ENCODE measurements around the gene RANBP1.

The RANBP1 gene

DNA sequence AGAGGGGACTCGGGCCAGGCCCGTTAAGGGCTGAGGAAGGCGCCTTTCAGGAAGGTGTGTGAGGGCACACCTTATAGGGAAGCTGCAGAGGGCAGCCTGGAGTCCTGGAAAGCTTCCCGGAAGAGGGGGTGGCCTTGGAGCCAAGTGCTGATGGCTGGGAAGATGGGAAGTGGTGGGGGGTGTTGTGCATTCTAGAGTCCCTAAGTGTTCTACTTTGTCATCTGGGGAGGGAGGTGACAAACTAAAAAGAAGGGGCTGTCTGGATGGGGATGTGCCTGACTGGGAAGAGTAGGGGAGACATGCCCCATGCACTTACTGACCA, 22.5 kb downstream of the RANBP1 start:
- no peak for DNase-seq

DNA sequence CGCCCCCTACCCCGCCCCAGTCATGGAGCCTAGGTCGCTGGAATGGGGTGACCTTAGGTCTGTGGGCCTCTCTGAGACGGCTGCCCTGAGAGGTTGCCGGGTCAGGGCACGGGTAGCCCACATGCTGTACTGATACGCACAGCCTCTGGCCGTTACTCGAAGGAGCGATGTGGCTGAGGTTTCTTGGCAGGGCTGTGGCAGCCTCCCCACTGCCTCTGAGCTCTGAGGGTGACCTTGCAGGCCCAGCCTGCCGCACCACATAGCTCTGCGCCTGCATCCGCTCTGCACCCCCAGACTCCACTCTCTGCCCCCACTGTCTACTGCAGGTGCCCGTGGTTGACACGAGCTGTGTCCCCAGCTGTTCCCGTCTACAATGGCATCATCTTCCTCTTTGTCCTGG, 23.0 kb downstream of the RANBP1 start:
- DNase-seq, result no peak

DNA sequence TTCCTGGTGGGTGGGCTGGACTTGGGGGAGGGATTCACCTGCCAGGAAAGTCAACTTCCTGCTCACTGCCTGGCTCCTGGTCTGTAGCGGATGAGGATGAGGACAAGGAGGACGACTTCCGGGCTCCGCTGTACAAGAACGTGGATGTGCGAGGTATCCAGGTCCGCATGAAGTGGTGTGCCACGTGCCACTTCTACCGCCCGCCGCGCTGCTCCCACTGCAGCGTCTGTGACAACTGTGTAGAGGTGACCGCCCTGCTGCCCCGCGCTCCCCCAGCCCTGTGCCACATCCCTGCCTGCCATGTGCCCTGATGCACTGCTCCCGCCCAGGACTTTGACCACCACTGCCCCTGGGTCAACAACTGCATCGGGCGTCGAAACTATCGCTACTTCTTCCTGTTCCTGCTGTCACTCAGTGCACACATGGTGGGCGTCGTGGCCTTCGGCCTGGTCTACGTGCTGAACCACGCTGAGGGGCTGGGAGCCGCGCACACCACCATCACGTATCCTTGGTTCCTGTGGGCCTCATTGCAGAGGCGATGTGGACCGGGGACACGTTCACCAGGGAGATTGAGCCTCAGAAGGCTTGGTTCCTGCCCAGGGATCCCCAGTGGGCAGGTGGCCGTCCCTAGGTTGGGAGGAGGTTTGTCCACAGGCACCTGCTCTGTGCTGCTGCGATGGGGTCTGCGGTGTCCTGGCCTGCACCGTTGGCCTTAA, 23.6 kb downstream of the RANBP1 start:
- DNase-seq, result no peak

DNA sequence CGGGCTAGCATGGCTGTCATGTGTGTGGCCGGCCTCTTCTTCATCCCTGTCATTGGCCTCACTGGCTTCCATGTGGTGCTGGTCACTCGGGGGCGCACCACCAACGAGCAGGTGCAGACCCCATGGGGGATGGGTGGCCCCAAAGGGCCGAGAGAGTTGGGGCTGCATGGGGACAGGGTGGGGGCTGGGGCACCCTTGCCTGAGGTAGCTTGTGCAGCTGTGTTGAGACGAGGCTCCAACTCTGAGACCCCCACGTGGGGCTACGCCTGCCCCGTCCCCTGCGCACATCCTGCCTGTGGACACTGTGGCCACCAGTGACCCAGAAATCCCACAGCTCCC, 24.2 kb downstream of the RANBP1 start:
- no peak for DNase-seq

DNA sequence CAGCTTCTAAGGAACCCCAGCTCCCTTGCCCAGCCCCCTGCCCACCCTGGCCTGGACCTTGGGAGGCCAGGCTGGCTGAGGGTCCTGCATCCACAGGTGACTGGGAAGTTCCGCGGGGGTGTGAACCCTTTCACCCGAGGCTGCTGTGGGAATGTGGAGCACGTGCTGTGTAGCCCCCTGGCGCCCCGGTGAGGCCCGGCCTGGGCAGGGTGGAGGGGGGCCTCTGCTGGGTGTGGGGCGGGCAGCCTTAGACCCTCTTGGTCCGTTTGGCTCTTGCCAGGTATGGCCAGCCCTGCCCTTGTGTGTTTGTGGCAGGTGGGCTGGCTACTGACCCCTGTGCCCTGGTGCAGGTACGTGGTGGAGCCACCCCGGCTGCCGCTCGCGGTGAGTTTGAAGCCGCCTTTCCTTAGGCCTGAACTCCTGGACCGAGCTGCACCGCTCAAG, 24.6 kb downstream of the RANBP1 start:
- no peak for DNase-seq

DNA sequence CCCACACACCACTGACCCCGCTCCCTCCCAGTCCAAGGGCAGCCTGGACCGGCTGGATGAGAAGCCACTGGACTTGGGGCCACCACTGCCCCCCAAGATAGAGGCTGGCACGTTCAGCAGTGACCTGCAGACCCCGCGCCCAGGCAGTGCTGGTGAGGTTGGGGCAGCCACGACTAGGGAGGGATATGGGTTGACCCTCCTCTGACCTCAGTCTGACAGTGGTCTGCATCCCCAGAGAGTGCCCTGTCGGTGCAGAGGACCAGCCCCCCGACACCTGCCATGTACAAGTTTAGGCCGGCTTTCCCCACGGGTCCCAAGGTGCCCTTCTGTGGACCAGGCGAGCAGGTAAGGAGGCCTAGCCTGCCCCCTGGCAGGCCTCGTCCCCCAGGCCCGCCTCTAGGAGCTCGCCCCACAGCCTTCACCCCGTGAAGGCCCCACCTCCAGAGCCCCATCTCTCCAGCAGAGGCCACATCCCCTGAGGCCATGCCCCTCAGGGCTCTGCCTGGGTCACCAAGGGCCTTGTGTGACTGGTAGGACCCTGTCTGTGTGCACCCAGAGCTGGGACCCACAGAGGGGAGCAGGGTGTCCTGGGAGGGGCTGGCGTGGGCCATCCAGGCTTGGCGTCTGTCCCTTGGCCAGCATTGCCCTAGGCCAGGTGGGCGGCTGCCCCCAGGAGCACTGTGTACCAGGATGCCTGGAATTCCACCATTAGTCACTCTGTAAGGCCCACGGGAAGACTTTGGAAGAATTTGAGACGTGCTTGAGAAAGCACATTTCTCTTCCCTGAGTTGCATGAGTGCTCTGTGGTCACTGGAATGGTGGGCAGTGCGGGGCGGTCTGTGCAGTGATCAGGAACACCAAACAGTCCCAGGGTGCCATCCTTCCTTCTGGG, 25.5 kb downstream of the RANBP1 start:
- DNase-seq, result no peak

DNA sequence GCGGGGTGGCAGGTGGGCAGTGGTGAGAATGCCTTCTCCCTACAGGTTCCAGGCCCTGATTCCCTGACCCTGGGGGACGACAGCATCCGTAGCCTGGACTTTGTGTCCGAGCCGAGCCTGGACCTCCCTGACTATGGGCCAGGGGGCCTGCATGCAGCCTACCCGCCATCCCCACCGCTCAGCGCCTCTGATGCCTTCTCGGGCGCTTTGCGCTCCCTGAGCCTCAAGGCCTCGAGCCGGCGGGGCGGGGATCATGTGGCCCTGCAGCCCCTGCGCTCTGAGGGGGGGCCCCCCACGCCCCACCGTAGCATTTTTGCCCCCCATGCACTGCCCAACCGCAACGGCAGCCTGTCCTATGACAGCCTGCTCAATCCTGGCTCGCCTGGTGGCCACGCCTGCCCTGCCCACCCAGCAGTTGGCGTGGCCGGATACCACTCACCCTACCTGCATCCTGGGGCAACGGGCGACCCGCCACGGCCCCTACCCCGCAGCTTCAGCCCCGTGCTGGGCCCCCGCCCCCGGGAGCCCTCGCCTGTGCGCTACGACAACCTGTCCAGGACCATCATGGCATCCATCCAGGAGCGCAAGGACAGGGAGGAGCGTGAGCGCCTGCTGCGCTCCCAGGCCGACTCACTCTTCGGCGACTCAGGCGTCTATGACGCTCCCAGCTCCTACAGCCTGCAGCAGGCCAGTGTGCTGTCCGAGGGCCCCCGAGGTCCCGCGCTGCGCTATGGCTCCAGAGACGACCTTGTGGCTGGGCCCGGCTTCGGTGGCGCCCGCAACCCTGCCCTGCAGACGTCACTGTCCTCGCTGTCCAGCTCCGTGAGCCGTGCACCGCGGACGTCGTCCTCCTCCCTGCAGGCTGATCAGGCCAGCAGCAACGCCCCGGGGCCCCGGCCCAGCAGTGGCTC, 27.1 kb downstream of the RANBP1 start:
- no peak for DNase-seq

DNA sequence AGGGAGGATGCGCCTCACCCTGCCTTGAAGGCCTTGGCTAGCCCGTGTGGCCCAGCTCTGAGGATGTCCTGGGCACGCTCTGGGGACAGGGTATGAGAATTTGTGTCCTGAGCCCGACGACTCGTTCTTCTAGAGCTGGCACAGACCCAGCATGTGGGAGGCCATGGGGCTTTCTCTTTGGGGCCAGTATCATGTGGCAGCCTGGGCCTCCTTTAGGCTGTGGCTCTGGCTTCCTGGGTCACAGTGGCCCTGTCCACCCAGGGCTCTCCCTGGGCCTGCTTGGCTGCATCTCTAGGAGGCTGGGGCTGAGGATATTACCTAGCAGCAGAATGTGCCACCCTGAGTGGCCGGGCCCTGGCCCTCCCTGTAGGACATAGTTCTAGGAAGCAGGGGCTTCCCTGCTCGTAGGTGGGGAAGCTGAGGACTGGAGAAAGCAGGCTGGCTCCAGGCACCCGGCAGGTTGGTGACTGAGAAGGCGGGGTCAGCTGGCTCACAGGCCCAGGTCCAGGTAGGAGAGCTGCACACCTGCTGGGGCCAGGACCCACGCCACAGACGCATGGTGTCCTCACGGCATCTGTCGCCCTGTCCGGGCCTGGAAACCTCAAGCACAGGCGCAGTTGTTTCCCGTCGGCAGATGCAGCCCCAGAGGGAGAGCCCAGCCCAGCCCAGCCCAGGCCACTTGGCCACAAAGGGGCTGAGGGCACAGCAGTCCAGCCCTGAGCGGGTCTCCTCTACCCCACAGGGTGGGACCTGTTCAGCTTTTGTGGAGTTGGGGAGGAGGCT, 28.2 kb downstream of the RANBP1 start:
- no peak for DNase-seq

DNA sequence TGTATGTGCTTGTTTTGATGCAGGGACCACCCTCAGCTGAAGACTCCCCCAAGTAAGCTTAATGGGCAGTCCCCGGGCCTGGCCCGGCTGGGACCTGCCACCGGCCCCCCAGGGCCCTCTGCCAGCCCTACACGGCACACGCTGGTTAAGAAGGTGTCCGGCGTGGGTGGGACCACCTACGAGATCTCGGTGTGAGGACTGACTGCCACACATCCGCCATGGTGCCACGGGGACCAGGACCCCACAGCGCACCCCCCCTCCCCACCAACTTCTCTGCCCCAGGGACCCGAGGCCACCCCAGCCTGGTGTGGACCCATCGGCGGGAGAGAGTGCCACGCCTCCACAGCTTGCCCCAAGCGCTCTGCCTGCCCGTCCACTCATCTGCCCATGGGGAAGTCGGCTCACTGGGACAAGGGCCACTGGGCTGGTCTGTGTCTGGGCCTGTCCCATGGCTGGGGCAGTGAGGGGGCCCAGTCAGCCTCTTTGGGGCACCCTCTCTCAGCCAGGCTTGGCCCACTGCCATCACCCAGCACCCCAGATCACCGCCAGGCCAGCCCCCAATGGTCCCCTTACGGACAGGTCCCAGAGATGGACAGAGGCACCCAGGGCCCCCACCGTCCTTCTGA, 29.4 kb downstream of the RANBP1 start:
- DNase-seq, result no peak

DNA sequence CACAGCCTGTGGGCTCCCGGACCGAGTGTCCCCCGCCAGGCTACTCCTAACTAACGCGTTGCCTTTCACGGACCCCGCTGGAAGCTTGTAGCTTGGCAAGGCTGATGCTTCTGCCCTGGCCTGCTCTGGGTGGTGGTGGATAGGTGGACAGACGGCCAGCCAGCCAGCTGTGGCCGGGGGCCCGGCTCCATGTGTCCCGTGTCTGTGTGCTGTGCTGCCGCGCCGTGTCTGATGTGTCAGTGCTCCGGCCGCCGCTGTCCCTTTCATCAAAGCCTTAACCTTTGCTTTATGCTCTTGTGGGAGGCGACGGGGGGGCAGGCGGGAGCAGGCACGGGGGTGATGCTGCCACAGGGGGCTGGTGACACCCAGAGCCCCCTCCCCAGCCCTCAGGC, 29.9 kb downstream of the RANBP1 start:
- DNase-seq, result no peak

DNA sequence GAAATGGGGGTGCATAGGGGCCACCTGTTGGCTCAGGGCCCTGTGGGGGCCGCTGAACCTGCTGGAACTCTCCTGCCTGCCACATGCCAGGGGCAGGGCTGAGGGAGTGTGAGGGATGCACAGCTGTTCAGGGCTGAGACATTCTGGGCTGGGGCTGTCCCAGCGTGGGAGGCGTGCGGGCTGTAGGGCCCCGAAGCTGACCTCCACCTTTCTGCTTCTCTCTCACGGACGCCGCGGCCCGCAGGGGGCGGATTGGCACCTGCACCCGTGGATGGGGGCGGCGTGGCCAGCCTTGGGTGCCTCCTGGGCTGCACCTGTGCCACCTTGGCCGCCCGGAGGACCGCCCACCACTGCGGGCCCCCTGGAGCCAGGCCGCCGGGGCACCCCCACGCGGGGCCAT, 30.9 kb downstream of the RANBP1 start:
- no peak for DNase-seq

DNA sequence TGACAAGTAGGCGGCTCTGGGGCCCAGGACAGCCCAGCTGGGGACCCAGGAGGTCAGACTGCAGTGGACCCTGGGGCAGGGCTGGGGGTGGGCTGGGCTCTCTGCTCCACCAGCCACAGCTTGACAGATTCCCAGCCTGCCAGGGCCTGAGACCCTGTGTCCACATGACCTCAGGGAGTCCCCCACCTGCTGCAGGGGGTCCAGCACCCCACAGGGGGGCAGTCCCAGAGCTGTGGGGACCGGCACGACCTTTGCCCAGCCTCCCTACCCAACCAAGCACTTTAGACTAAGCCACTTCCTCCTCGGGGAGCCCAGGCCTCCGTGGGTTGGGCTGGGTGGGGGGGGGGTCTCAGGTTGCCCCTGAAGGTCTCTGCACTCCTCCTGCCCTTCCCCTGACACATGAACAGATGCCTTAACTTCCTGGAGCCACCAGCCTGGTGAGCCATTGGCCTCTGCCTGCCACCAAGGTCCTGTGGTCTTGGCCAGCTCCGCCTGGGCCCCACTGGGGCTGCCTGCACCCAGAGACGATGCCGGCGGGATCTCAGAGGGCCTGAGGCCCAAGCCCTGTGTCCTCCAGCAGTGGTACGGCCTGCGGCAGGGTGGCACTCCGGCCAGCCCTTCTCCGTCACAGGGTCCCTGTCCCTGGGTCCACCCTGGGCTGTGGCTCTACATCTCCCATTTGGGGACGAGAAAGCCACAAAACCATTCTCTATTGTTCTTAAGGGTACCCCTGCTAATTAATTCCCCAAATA, 31.5 kb downstream of the RANBP1 start:
- no peak for DNase-seq

DNA sequence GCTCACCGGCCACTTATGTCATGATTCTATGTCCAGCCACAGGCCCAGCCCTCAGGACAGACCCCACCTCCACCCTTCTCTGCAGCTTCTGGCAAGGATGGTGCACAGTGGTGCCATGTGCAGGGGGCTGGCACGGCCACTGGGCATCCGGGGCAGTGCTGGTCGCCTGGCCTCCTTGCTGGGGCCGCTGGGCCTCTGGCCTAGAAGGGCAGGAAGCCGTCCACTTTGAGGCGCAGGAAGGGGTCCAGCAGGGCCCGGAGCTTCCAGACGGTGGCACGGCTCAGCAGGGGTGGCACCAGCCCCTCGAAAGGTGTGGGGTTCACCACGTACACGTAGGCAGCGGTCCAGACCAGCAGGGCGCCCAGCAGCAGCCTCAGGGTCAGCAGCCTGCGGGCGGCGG, 32.5 kb downstream of the RANBP1 start:
- DNase-seq, result no peak

DNA sequence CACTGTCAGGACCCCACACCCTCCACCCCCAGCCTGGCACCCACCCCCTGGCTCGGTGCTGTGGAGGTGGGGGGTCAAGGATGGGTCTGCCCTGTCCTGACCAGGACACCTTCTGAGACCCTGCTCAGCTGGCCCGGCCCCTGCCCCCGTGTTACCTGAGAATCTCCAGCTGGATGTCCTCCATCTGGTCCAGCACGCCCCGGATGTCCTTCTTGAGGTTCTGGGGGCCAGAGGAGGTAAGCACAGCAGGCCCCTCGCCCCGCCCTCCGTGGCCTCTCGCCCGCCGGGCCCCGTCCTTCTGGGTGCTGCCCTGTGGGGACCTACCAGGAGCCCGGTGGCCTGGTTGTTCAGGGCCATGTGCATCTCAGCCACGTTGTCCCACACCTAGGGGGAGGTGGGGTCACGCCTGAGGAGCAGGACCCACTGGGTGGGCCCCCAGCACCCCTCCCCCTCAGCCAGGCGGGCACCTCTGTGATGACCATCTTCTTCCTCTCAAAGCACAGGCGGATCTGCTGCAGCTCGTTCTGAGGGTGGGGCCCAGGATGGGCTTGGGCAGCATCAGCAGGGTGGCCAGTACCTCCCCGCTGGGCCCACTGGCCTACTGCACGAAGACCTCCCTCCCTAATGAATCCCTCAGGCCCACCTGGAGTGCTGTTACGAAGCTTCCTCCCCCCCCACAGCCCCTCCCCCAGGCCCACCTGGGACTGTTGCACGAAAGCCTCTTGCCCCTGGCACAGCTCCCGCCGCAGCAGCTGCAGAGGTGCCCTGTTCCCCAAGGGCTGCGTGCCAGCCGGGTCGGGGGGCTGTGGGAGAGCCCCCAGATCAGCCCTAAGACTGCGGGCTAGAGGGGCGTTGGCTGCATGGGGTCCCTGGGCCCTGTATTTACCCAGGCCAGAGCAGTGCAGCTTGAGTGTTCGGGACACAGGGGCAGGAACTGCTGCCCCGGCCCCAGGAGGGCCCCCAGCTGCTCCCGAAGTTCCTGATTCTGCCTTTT, 33.6 kb downstream of the RANBP1 start:
- DNase-seq, result no peak

DNA sequence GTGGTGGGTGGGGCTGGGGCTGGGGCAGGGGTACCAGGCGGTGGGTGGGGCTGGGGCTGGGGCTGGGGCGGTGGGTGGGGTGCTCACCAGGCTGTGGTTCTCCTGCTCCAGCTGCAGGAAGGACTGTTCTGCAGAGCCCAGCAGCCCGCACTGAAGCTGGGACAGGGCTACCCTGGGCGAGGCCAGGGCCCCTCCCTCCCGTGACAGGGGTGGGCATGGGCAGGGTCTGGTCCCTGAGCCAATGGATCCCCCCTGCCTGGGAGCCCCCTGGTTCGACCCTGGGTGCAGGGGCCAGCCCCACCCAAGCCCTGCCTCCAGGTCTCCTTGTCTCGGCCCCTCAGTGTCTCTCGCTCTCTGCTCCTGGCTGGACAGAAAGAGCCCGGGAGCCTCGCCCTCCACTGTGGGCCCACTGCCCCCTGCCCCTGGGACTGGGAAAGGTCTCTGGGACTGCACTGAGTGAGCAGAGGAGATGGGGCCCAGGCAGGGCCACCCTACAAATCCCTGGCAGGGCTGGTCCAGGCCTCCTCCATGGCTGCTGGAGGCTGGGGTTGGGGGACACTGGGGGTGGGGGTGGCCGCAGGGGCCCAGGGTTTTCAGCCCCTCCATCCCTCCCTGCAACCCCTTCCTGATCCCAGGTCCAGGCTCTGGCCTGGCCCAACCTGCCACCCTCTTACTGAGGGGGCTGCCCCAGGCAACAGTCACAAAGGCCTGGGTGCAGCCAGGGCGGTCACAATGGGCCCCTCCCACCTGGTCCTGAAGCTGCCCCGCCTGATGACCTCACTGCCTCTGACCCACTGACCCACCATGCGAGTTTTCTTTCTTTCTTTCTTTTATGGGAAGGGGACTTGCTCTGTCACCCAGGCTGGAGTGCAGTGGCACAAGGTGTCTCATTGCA, 34.7 kb downstream of the RANBP1 start, which contains the start of gene CCDC188:
Gene CCDC188 (minus strand): TSS at position 675 of the 895 bp plus-strand sequence. CDS start 69 bp downstream, at position 606.
- DNase-seq, result no peak

DNA sequence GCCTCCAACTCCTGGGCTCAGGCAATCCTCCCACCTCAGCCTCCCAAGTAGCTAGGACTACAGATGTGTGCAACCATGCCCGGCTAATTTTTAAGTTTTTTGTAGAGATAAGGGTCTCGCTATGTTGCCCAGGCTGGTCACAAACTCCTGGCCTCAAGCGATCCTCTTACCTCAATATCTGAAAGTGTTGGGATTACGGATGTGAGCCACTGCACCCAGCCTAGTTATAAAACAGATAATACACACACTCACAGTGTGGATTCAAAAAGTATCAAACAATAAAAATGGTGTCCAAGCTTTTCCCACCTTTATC, 35.3 kb downstream of the RANBP1 start:
- no peak for DNase-seq

DNA sequence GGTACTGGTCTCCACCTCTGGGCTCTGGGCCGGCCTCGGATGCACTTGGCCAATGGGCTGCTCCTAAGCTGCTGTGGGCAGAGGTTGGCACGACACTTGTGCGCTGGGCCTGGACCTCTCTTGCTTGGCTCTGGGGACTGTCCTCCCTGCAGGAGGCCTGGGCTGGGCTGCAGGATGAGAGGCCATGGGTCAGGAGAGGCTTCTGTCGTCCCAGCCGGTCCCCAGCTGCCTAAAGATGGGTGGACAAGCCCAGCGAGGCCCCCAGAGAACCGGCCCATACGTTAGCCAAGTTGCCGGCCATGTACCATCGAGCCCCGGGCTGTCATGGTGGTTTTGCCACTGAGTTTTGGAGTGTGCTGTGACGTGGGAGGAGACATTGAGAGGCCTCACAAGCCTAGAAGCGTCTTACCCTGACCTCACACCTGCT, 36.6 kb downstream of the RANBP1 start:
- DNase-seq, result no peak

DNA sequence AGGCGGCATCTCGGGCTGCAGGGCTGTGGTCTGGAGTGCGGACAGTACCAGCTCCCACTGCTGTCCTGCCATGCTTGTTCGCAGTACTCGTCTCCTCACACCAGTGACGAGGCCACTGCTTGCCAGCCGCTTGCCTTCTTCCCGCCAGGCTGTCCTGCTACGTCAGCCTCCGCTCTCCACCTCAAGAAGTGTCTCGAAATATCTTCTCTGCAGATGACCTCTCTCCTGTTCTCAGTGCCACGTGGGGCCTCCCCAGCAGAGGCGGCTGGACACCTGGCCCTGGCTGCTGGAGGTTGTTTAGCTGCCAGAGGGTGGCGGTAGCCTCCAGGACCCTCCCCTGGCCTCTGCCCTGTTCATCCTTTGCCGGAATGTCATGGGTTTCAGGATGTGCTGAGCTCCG, 38.0 kb downstream of the RANBP1 start:
- no peak for DNase-seq

DNA sequence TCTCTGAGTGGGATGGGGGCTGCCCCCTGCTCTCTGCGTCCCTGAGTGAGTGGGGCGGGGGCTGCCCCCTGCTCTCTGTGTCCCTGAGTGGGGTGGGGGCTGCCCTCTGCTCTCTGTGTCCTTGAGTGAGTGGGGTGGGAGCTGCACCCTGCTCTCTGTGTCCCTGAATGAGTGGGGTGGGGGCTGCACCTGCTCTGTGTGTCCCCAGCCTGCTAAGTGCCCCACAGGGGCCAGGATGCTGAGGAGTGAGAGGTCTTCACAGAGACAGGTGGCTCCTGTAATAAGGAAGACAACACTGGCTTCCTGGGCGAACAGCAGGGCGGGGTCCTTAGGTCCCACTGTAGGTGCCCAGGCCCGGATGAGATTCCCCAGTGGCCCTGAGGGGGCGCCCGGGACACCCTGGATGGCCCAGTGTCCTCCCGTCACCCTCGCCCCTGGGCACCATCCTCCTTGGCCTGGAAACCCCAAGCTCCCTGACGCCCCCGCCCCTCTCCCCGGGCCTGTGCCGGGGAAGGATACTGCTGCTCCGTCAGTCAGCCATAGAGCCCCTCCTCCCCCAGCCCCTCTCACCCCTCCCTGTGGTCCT, 38.8 kb downstream of the RANBP1 start:
- no peak for DNase-seq

Measured in hippocampal formation (tissue), 2 donors.